ENCODE results near the gene WFDC6.
"Not testable (repeated sequence)": the region's sequence is repeated elsewhere in the genome, so short reads cannot be mapped to it uniquely, and the experiment has no call there.

Gene WFDC6

DNA sequence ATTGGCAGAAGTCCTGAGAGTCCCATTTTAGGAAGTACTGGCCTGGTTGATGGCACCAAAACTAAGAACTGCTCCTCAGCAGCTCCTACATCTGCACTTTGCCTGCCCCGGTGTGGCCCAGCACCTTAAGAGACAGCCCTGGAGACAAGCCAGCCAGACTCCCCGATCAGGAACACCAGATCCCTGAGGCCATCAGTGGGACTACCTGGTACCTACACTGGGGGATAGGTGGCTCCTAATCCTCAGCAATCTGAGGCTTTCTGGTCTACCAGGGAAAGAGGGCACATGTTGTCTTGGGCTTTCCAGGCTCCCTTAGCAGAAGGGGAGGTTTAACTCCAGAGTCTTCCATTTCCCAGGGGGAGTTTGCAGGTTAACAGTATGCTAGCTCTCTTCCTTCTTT, at the start of gene WFDC6:
TSS of gene WFDC6 (minus strand) at position 101 of the 400 bp plus-strand sequence. CDS start at position 26, 75 bp downstream.
- no peak for DNase-seq (ENCODE audit: low read depth)

DNA sequence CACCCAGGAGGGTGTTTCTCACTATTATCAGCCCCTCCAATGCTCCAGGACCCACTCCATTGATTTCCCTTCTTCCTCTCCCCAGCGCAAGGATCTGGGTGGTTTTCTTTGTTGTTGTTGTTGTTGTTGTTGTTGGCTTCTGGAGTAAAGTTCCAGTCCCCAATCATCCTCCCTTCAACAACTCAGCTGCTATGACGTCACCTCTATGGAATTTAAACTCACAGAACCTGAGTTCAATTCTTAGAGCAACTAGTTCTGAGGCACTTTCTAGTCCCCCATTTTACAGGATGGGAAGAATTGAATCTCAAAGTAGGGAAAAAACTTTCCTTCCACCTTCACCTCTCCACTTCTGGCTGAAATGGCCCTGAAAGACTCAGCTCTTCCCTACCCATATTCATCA, 49.5 kb upstream of the WFDC6 start:
- DNase-seq (ENCODE audit: low read depth): no peak

GRCh38 chr20:45585986-45586385, 46.7 kb upstream of the WFDC6 start:
- DNase-seq (ENCODE audit: low read depth): not testable (repeated sequence)

DNA sequence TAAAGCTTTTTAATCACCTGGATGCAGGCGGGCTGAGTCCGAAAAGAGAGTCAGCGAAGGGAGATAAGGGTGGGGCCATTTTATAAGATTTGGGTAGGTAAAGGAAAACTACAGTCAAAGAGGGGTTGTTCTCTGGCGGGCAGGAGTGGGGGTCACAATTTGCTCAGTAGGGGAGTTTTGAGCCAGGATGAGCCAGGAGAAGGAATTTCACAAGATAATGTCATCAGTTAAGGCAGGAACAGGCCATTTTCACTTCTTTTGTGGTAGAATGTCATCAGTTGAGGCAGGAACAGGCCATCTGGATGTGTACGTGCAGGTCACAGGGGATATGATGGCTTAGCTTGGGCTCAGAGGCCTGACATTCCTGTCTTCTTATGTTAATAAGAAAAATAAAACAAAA, 45.0 kb upstream of the WFDC6 start:
- DNase-seq (ENCODE audit: low read depth): not testable (repeated sequence)

DNA sequence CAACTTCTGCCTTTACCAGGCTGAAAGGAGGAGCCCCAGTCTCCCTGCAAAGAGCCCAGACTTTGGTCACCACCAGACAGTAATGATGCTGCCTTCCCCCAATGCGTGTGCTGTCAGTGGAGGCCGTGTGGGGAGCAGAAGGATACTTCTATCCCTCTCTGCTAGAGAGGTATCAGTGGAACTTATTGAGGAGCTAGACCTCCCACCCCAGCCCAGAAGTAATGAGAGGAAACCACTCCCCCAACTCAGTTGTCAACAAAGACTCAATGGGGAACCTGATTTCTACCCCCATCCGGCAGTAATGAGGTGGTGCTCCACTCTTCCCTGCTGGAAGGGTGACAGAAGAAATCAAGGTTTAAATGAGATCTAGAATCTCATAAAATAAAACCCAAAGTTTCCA, 44.2 kb upstream of the WFDC6 start:
- DNase-seq (ENCODE audit: low read depth): no peak

DNA sequence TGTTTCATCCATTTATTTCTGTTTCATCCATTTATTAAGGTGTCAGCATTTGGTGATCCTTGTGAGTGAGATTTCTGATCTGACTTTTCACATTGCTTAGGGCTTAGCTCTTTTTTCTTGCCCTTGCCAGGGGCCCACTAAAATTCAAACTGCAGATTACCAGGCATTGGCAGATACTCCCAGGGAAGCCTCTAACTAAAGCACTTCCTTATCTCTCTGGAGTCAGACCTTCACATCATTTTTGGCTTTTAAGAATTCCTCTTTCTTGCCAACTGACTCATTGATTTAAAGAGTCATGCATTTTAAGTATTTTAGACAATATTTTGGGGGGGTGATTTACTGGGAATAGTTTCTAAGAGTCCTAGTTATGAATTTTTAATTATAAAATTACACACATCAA, 42.4 kb upstream of the WFDC6 start:
- no peak for DNase-seq (ENCODE audit: low read depth)

GRCh38 chr20:45579184-45579583, 39.9 kb upstream of the WFDC6 start, which contains the start of gene WFDC8:
TSS of gene WFDC8 (minus strand) at chr20:45579284. CDS start at chr20:45579247, 37 bp downstream.
- no peak for DNase-seq (ENCODE audit: low read depth)

- DNase-seq (ENCODE audit: low read depth): no peak
Observed at GRCh38 chr20:45578231-45578630, 38.9 kb upstream of the WFDC6 start.

- DNase-seq (ENCODE audit: low read depth): peak; percentile 31
Observed at GRCh38 chr20:45576995-45577394, 37.7 kb upstream of the WFDC6 start.

- no peak for DNase-seq (ENCODE audit: low read depth)
Observed at GRCh38 chr20:45575931-45576330, 36.6 kb upstream of the WFDC6 start.

DNA sequence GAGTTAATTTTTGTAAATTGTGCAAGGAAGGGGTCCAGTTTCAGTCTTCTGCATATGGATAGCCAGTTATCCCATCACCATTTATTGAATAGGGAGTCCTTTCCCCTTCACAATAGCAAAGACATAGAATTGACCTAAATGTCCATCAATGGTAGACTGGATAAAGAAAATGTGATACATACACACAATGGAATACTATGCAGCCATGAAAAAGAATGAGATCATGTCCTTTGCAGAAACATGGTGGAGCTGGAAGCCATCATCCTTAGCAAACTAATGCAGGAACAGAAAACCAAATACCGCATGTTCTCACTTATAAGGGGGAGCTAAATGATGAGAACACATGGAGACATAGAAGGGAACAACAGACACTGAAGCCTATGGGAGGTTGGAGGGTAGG, 30.4 kb upstream of the WFDC6 start:
- not testable (repeated sequence) for DNase-seq (ENCODE audit: low read depth)

GRCh38 chr20:45564760-45565276, 25.5 kb upstream of the WFDC6 start:
- no peak for DNase-seq (ENCODE audit: low read depth)

DNA sequence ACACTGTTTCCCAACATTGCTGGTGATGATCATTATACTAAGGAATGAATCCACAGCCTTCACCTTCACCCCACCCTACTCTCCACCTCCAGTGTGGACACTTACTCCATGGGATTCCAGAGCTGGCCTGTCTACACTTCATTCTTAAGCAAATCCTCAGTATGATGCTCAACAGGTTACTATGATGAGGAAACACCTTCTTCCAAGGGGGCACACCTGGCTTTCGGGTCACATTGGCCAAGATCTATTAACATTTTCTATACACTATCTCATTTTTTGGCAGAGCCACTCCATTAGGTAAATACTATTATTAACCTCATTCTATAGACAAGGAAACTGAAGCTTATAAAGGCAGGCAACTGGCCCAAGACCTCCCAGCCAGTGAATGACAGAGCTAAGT, 15.9 kb upstream of the WFDC6 start:
- DNase-seq (ENCODE audit: low read depth): no peak

DNA sequence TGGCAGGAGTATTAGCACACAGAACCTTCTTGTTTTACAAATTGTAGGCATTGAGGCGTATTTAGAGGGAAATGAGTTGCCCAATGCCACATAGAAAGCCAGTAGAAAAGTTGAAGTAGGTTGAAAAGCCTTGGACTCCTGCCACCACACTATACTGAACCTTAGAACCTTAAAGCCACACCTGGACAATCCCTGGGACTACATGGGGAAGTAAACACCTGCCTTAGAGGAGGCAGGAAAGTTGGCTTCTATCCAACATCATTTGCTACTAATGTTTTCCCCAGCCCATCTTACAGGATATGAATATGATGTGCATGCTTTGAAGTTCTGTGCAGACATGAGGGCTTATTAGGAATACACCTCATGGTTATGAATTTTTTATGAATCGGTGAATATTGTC, 13.2 kb upstream of the WFDC6 start:
- no peak for DNase-seq (ENCODE audit: low read depth)

GRCh38 chr20:45550765-45551164, 11.5 kb upstream of the WFDC6 start:
- no peak for DNase-seq (ENCODE audit: low read depth)

GRCh38 chr20:45548410-45548809, 9.1 kb upstream of the WFDC6 start:
- no peak for DNase-seq (ENCODE audit: low read depth)

DNA sequence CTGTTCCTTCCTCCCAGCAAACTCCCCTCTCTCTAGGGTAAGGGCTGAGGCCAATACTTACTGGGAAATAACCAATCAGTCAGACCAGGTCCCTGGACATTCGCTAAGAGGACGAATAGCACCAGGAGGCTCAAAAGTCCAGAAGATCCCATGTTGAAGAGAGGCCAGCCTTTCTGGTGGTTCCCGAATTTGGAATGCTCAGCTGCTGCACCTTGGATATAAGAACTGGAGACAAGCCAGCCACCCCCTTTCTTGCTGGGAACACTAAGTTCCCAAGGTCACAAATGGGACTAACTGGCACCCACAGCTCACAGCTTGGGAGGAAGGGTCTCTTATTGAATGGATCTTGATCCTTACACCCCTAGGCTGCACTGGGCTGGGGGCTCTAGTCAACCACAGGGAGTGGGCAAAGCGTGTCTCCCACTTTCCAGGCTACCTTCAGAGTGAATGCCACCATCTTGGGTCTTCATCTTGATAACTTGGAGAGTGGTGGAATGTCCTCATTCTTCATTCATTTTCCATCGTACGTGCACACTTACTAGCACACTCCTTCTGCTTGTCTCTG, 8.0 kb upstream of the WFDC6 start, which contains the start of gene EPPIN:
TSS of gene EPPIN (minus strand) at position 196 of the 565 bp plus-strand sequence. CDS start at position 152, 44 bp downstream.
- no peak for DNase-seq (ENCODE audit: low read depth)

- peak; percentile 5 for DNase-seq (ENCODE audit: low read depth)
Observed at GRCh38 chr20:45545754-45546453, 6.6 kb upstream of the WFDC6 start.

DNA sequence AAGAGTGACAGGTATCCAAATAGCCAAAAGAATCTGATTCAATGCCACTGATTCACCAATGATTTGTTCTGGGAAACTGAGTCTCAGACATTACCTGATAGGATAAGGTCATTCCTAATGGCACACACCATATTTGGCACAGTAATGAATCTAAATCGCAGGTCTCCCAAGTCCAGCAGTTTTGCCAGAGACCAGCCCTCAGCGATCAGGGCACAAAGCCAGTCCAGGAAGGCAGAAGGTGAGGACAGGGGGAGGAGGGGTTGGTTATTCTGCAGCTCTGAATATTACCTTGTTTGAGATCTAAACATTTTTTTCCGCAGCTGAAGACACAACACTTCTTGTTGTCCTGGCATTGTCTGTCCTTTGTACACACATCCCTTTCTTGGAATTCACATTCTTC, 6.1 kb upstream of the WFDC6 start:
- DNase-seq (ENCODE audit: low read depth): no peak

GRCh38 chr20:45538209-45538799, 978 bp downstream of the WFDC6 start:
- DNase-seq (ENCODE audit: low read depth): no peak

- no peak for DNase-seq (ENCODE audit: low read depth)
Observed at GRCh38 chr20:45527294-45527693, 12.0 kb downstream of the WFDC6 start.

- DNase-seq (ENCODE audit: low read depth): no peak
Observed at GRCh38 chr20:45523821-45524220, 15.5 kb downstream of the WFDC6 start.

DNA sequence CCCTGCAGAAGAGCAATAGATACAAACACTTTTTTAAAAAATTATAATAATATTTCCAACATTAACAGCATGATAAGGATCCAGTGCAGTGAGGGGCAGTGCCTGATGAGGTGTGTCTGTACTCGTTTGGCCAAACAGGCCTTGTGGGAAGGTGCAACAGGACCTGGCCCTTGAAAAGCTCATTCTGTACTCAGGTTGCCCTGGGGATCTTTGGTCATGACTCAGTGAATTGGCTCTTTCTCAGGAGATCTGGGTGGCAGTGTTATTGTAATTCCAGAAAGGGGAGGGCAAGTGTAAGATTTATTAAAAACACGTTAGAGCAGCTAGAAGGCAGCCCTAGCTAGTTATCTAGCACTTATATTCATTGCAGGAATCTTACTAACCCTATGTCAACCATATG, 21.0 kb downstream of the WFDC6 start:
- DNase-seq (ENCODE audit: low read depth): no peak

All from GM04503 (cell line).